Measurements from ENCODE around the gene OR10A4. TPM values are rescaled to one million over a fixed set of nuclear protein-coding genes. Genes with fewer than 3 reads are reported as not detected.

The OR10A4 gene
- total and polyA plus RNA-seq, 9 of the 15 experiments (the other 6 are each of a cell fraction or from before 2014, with no cell fraction given) = not detected

Other genes starting within 250 kb of the OR10A4 start
Only the 7 nearest of the 13 such genes appear.
- not detected in 2 replicates for gene OR2AG1, start 93.6 kb upstream of the OR10A4 start, total RNA-seq (2014; rRNA removed)
- gene OR2AG1, start 93.6 kb upstream of the OR10A4 start, total RNA-seq (2014; rRNA removed; fragmentation: Illumina TruSeq; extraction: Trizol) = 0.03 TPM in 1 of 2 replicates, not detected in the other
- not detected in 2 replicates for gene OR2AG1, start 93.6 kb upstream of the OR10A4 start, total RNA-seq (2015; rRNA removed; fragmentation: Illumina TruSeq; extraction: Trizol)
- not detected in 2 replicates for gene OR2AG1, start 93.6 kb upstream of the OR10A4 start, total RNA-seq (2021)
- gene OR2AG1, start 93.6 kb upstream of the OR10A4 start, polyA plus RNA-seq (2011; rRNA removed) = 0.03 and 0.06 TPM in 2 replicates
- not detected in 2 replicates for gene OR2AG1, start 93.6 kb upstream of the OR10A4 start, polyA plus RNA-seq (2014; fragmentation: Illumina TruSeq; extraction: Trizol)
- gene OR2AG1, start 93.6 kb upstream of the OR10A4 start, polyA plus RNA-seq (2014; fragmentation: Nextera tagmentation; extraction: Ambion mirVana) = under 1 TPM; 0.08 to 0.11 TPM
- gene OR2AG1, start 93.6 kb upstream of the OR10A4 start, polyA plus RNA-seq (2014; rRNA removed) = 0.05 TPM in 1 of 2 replicates, not detected in the other
- 0.41 and 0.50 TPM in 2 replicates for gene OR6A2, start 76.9 kb upstream of the OR10A4 start, total RNA-seq (2014; rRNA removed)
- gene OR6A2, start 76.9 kb upstream of the OR10A4 start, total RNA-seq (2014; rRNA removed; fragmentation: Illumina TruSeq; extraction: Trizol) = 0.69 and 0.80 TPM in 2 replicates
- 0.47 and 0.72 TPM in 2 replicates for gene OR6A2, start 76.9 kb upstream of the OR10A4 start, total RNA-seq (2015; rRNA removed; fragmentation: Illumina TruSeq; extraction: Trizol)
- 0.34 and 0.35 TPM in 2 replicates for gene OR6A2, start 76.9 kb upstream of the OR10A4 start, total RNA-seq (2021)
- gene OR6A2, start 76.9 kb upstream of the OR10A4 start, polyA plus RNA-seq (2011; rRNA removed) = 0.11 and 0.18 TPM in 2 replicates
- not detected in 2 replicates for gene OR6A2, start 76.9 kb upstream of the OR10A4 start, polyA plus RNA-seq (2014; fragmentation: Illumina TruSeq; extraction: Trizol)
- gene OR6A2, start 76.9 kb upstream of the OR10A4 start, polyA plus RNA-seq (2014; fragmentation: Nextera tagmentation; extraction: Ambion mirVana) = under 1 TPM in 1 of 2 experiments, not detected in 1; 0.04 TPM
- gene OR6A2, start 76.9 kb upstream of the OR10A4 start, polyA plus RNA-seq (2014; rRNA removed) = 0.05 and 0.11 TPM in 2 replicates
- not detected in 2 replicates for gene OR10A5, start 30.9 kb upstream of the OR10A4 start, total RNA-seq (2014; rRNA removed)
- not detected in 2 replicates for gene OR10A5, start 30.9 kb upstream of the OR10A4 start, total RNA-seq (2014; rRNA removed; fragmentation: Illumina TruSeq; extraction: Trizol)
- gene OR10A5, start 30.9 kb upstream of the OR10A4 start, total RNA-seq (2015; rRNA removed; fragmentation: Illumina TruSeq; extraction: Trizol) = not detected in 2 replicates
- gene OR10A5, start 30.9 kb upstream of the OR10A4 start, total RNA-seq (2021) = not detected in 2 replicates
- not detected in 2 replicates for gene OR10A5, start 30.9 kb upstream of the OR10A4 start, polyA plus RNA-seq (2011; rRNA removed)
- gene OR10A5, start 30.9 kb upstream of the OR10A4 start, polyA plus RNA-seq (2014; fragmentation: Illumina TruSeq; extraction: Trizol) = not detected in 2 replicates
- under 1 TPM in 1 of 2 experiments, not detected in 1; 0.14 TPM for gene OR10A5, start 30.9 kb upstream of the OR10A4 start, polyA plus RNA-seq (2014; fragmentation: Nextera tagmentation; extraction: Ambion mirVana)
- not detected in 2 replicates for gene OR10A5, start 30.9 kb upstream of the OR10A4 start, polyA plus RNA-seq (2014; rRNA removed)
- not detected in 2 replicates for gene OR10A2, start 13.6 kb upstream of the OR10A4 start, total RNA-seq (2014; rRNA removed)
- gene OR10A2, start 13.6 kb upstream of the OR10A4 start, total RNA-seq (2014; rRNA removed; fragmentation: Illumina TruSeq; extraction: Trizol) = not detected in 2 replicates
- not detected in 2 replicates for gene OR10A2, start 13.6 kb upstream of the OR10A4 start, total RNA-seq (2015; rRNA removed; fragmentation: Illumina TruSeq; extraction: Trizol)
- gene OR10A2, start 13.6 kb upstream of the OR10A4 start, total RNA-seq (2021) = not detected in 2 replicates
- gene OR10A2, start 13.6 kb upstream of the OR10A4 start, polyA plus RNA-seq (2011; rRNA removed) = not detected in 2 replicates
- gene OR10A2, start 13.6 kb upstream of the OR10A4 start, polyA plus RNA-seq (2014; fragmentation: Illumina TruSeq; extraction: Trizol) = not detected in 2 replicates
- gene OR10A2, start 13.6 kb upstream of the OR10A4 start, polyA plus RNA-seq (2014; fragmentation: Nextera tagmentation; extraction: Ambion mirVana) = under 1 TPM in 1 of 2 experiments, not detected in 1; 0.10 TPM
- gene OR10A2, start 13.6 kb upstream of the OR10A4 start, polyA plus RNA-seq (2014; rRNA removed) = not detected in 2 replicates
- gene OR2D2, start 15.9 kb downstream of the OR10A4 start, total RNA-seq (2014; rRNA removed) = 0.57 and 0.73 TPM in 2 replicates
- 1.0 and 2.1 TPM in 2 replicates for gene OR2D2, start 15.9 kb downstream of the OR10A4 start, total RNA-seq (2014; rRNA removed; fragmentation: Illumina TruSeq; extraction: Trizol)
- gene OR2D2, start 15.9 kb downstream of the OR10A4 start, total RNA-seq (2015; rRNA removed; fragmentation: Illumina TruSeq; extraction: Trizol) = 0.72 TPM in 2 replicates
- gene OR2D2, start 15.9 kb downstream of the OR10A4 start, total RNA-seq (2021) = 0.22 and 0.38 TPM in 2 replicates
- 0.20 and 0.57 TPM in 2 replicates for gene OR2D2, start 15.9 kb downstream of the OR10A4 start, polyA plus RNA-seq (2011; rRNA removed)
- 0.10 TPM in 1 of 2 replicates, not detected in the other for gene OR2D2, start 15.9 kb downstream of the OR10A4 start, polyA plus RNA-seq (2014; fragmentation: Illumina TruSeq; extraction: Trizol)
- not detected for gene OR2D2, start 15.9 kb downstream of the OR10A4 start, polyA plus RNA-seq (2014; fragmentation: Nextera tagmentation; extraction: Ambion mirVana)
- gene OR2D2, start 15.9 kb downstream of the OR10A4 start, polyA plus RNA-seq (2014; rRNA removed) = 0.19 TPM in 1 of 2 replicates, not detected in the other
- gene OR2D3, start 44.4 kb downstream of the OR10A4 start, total RNA-seq (2014; rRNA removed) = not detected in 2 replicates
- gene OR2D3, start 44.4 kb downstream of the OR10A4 start, total RNA-seq (2014; rRNA removed; fragmentation: Illumina TruSeq; extraction: Trizol) = not detected in 2 replicates
- gene OR2D3, start 44.4 kb downstream of the OR10A4 start, total RNA-seq (2015; rRNA removed; fragmentation: Illumina TruSeq; extraction: Trizol) = not detected in 2 replicates
- gene OR2D3, start 44.4 kb downstream of the OR10A4 start, total RNA-seq (2021) = not detected in 2 replicates
- not detected in 2 replicates for gene OR2D3, start 44.4 kb downstream of the OR10A4 start, polyA plus RNA-seq (2011; rRNA removed)
- not detected in 2 replicates for gene OR2D3, start 44.4 kb downstream of the OR10A4 start, polyA plus RNA-seq (2014; fragmentation: Illumina TruSeq; extraction: Trizol)
- under 1 TPM in 1 of 2 experiments, not detected in 1; 0.42 TPM for gene OR2D3, start 44.4 kb downstream of the OR10A4 start, polyA plus RNA-seq (2014; fragmentation: Nextera tagmentation; extraction: Ambion mirVana)
- gene OR2D3, start 44.4 kb downstream of the OR10A4 start, polyA plus RNA-seq (2014; rRNA removed) = not detected in 2 replicates
- 11.1 and 11.2 TPM in 2 replicates for gene ZNF215, start 49.8 kb downstream of the OR10A4 start, total RNA-seq (2014; rRNA removed)
- gene ZNF215, start 49.8 kb downstream of the OR10A4 start, total RNA-seq (2014; rRNA removed; fragmentation: Illumina TruSeq; extraction: Trizol) = 16.3 and 18.8 TPM in 2 replicates
- gene ZNF215, start 49.8 kb downstream of the OR10A4 start, total RNA-seq (2015; rRNA removed; fragmentation: Illumina TruSeq; extraction: Trizol) = 15.3 and 16.5 TPM in 2 replicates
- gene ZNF215, start 49.8 kb downstream of the OR10A4 start, total RNA-seq (2021) = 12.5 and 12.8 TPM in 2 replicates
- 12.0 and 19.1 TPM in 2 replicates for gene ZNF215, start 49.8 kb downstream of the OR10A4 start, polyA plus RNA-seq (2011; rRNA removed)
- 13.0 and 14.8 TPM in 2 replicates for gene ZNF215, start 49.8 kb downstream of the OR10A4 start, polyA plus RNA-seq (2014; fragmentation: Illumina TruSeq; extraction: Trizol)
- 10 to 100 TPM; 12.2 to 14.2 TPM for gene ZNF215, start 49.8 kb downstream of the OR10A4 start, polyA plus RNA-seq (2014; fragmentation: Nextera tagmentation; extraction: Ambion mirVana)
- 13.3 and 14.1 TPM in 2 replicates for gene ZNF215, start 49.8 kb downstream of the OR10A4 start, polyA plus RNA-seq (2014; rRNA removed)